Prostate gland (tissue), 2 donors: Measurements from ENCODE around the gene RUNX2. TPM values are rescaled to one million over a fixed set of nuclear protein-coding genes. Genes with fewer than 3 reads are reported as not detected.

Experiments used
- DNase-seq: peaks from one replicate; pipeline ENCODE4 v3.0.0-alpha.2; 2019; ENCODE audit warnings: low spot score
- H3K27ac ChIP-seq, 2 donors: fragments of 200-600 bp; sonication (generic); 2 replicates each; pipeline ENCODE4 v1.5.1; 2017 to 2019
- H3K27me3 ChIP-seq: fragments of 200-600 bp; sonication (generic); replicated peaks from 2 replicates; pipeline ENCODE4 v1.5.1; 2019; ENCODE audit not compliant: insufficient read depth
- H3K36me3 ChIP-seq, 2 donors: fragments of 200-600 bp; sonication (generic); 1 replicate in 1 of 2; 2 replicates in 1 of 2; pipeline versions ENCODE4 v1.5.1 to v1.8.1; 2017 to 2019
- H3K4me1 ChIP-seq: fragments of 200-600 bp; sonication (generic); replicated peaks from 2 replicates; pipeline ENCODE4 v1.5.1; 2019
- H3K4me3 ChIP-seq, 2 donors: fragments of 200-600 bp; sonication (generic); 2 replicates each; pipeline ENCODE4 v1.5.1; 2017 to 2019
- H3K9me3 ChIP-seq: fragments of 200-600 bp; sonication (generic); 2 replicates; pipeline ENCODE4 v1.5.1; 2017
- POLR2A ChIP-seq: fragments of 450-650 bp; IDR thresholded peaks from one replicate; pipeline ENCODE4 v1.6.1; 2016; ENCODE audit warnings: antibody characterized with exemption, mild to moderate bottlenecking
- POLR2AphosphoS5 ChIP-seq: sonication (generic); formaldehyde crosslinking; IDR thresholded peaks from one replicate; pipeline ENCODE4 v1.6.1; 2017; ENCODE audit warnings: antibody characterized with exemption
- WGBS: methylation state at CpG from one replicate; pipeline ENCODE4 v1.1.5; 2018; 5-methylcytosine and 5-hydroxymethylcytosine counted together
- intact Hi-C: fragments of 100-400 bp; cut with DNase I; formaldehyde crosslinking; loops from one replicate; pipeline ENCODE4 v1.14.2; 2022
- total RNA-seq, 2 donors: library from RNA; depleted of rRNA; stranded (reverse); fragments of >200 nt; gene quantifications; one replicate each; pipeline ENCODE4 v1.1.0, GENCODE V29; 2016
- TF ChIP-seq, protein P1 (sequence below), 4 experiments: fragments of 200-600 bp in 2 of 4; fragments of 450-650 bp in 2 of 4; sonication (generic) in 2 of 4; IDR thresholded peaks; 1 replicate in 3 of 4; 2 replicates in 1 of 4; pipeline ENCODE4 v1.5.1; 2016 to 2019; ENCODE audit warnings: antibody characterized with exemption in 4 of 4, mild to moderate bottlenecking in 2 of 4, moderate library complexity in 2 of 4

Gene RUNX2
- total RNA-seq, 2 donors from 2014 or later = 9.2 to 10.7 TPM

- H3K36me3 ChIP-seq = no peaks in the 10 kb centered on the region
- TF ChIP-seq POLR2A = no peak
- TF ChIP-seq, protein P1, sequence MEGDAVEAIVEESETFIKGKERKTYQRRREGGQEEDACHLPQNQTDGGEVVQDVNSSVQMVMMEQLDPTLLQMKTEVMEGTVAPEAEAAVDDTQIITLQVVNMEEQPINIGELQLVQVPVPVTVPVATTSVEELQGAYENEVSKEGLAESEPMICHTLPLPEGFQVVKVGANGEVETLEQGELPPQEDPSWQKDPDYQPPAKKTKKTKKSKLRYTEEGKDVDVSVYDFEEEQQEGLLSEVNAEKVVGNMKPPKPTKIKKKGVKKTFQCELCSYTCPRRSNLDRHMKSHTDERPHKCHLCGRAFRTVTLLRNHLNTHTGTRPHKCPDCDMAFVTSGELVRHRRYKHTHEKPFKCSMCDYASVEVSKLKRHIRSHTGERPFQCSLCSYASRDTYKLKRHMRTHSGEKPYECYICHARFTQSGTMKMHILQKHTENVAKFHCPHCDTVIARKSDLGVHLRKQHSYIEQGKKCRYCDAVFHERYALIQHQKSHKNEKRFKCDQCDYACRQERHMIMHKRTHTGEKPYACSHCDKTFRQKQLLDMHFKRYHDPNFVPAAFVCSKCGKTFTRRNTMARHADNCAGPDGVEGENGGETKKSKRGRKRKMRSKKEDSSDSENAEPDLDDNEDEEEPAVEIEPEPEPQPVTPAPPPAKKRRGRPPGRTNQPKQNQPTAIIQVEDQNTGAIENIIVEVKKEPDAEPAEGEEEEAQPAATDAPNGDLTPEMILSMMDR (IDR thresholded peaks at IDR 0.05) = peak in 1 of 4 experiments; percentile 8
- WGBS = 1% methylated on average over 21 of the region's 21 CpGs
- no peaks in the 10 kb centered on the region for H3K4me1 ChIP-seq
- H3K4me3 ChIP-seq = peak overlapping the region; percentile 82 to 92
- no peaks in the 10 kb centered on the region for H3K9me3 ChIP-seq
- no peaks in the 10 kb centered on the region for H3K27me3 ChIP-seq
- intact Hi-C loops = loop anchor here (5.0 kb wide), 1 partner anchor 720 kb away; no protein-coding TSS in a partner anchor
- peak overlapping the region; percentile 97 for H3K27ac ChIP-seq
- DNase-seq = no peak
Measured at GRCh38 chr6:45377043-45377553, 49.0 kb downstream of the RUNX2 start.

- no peaks in the 10 kb centered on the region for H3K27me3 ChIP-seq
- intact Hi-C loops = loop anchor here (5.0 kb wide), 1 partner anchor 720 kb away; no protein-coding TSS in a partner anchor
- H3K36me3 ChIP-seq = no peaks in the 10 kb centered on the region
- under 1% methylated on average over 52 of the region's 75 CpGs for WGBS
- peak within 1 kb of the TSS; percentile 82 to 92 for H3K4me3 ChIP-seq
- H3K9me3 ChIP-seq = no peaks in the 10 kb centered on the region
- peak within 1 kb of the TSS; percentile 97 for H3K27ac ChIP-seq
- peak; percentile 62 for TF ChIP-seq POLR2AphosphoS5
- TF ChIP-seq, protein P1 (IDR thresholded peaks at IDR 0.05) = peak in 2 of 4 experiments; percentile 32 to 39
- TF ChIP-seq POLR2A = peak; percentile 67
- H3K4me1 ChIP-seq = no peaks in the 10 kb centered on the region
- peak; percentile 86 for DNase-seq
Measured at GRCh38 chr6:45377554-45378333, 49.6 kb downstream of the RUNX2 start, which contains the start of gene SUPT3H. Gene SUPT3H (minus strand): TSS chr6:45377934.

GRCh38 chr6:45378334-45378926, 50.3 kb downstream of the RUNX2 start:
- intact Hi-C loops = loop anchor here (5.0 kb wide), 1 partner anchor 721 kb away; no protein-coding TSS in a partner anchor
- H3K36me3 ChIP-seq = no peaks in the 10 kb centered on the region
- no peaks in the 10 kb centered on the region for H3K4me1 ChIP-seq
- H3K27ac ChIP-seq = peak overlapping the region; percentile 97
- no peaks in the 10 kb centered on the region for H3K27me3 ChIP-seq
- 2% methylated on average over 21 of the region's 21 CpGs for WGBS
- no peaks in the 10 kb centered on the region for H3K9me3 ChIP-seq
- DNase-seq = peak; percentile 19
- no peak for TF ChIP-seq POLR2A
- TF ChIP-seq POLR2AphosphoS5 = peak; percentile 26
- peak overlapping the region; percentile 82 to 92 for H3K4me3 ChIP-seq

GRCh38 chr6:45382391-45382790, 54.3 kb downstream of the RUNX2 start:
- 78% methylated on average over 2 of the region's 2 CpGs for WGBS
- H3K27ac ChIP-seq = no peak overlapping the region
- intact Hi-C loops = no loop called here
- no peaks in the 10 kb centered on the region for H3K4me1 ChIP-seq
- no peak overlapping the region for H3K4me3 ChIP-seq
- no peaks in the 10 kb centered on the region for H3K9me3 ChIP-seq
- TF ChIP-seq, protein P1 (IDR thresholded peaks at IDR 0.05) = no peak
- TF ChIP-seq POLR2A (no peak), POLR2AphosphoS5 (no peak)
- no peaks in the 10 kb centered on the region for H3K27me3 ChIP-seq
- H3K36me3 ChIP-seq = no peaks in the 10 kb centered on the region
- no peak for DNase-seq

- DNase-seq = no peak
- H3K4me3 ChIP-seq = no peak overlapping the region
- no peak overlapping the region for H3K27ac ChIP-seq
- H3K4me1 ChIP-seq = no peaks in the 10 kb centered on the region
- H3K27me3 ChIP-seq = no peaks in the 10 kb centered on the region
- TF ChIP-seq POLR2AphosphoS5 (no peak), POLR2A (no peak)
- TF ChIP-seq, protein P1 (IDR thresholded peaks at IDR 0.05) = no peak
- intact Hi-C loops = no loop called here
- no peaks in the 10 kb centered on the region for H3K36me3 ChIP-seq
- no peaks in the 10 kb centered on the region for H3K9me3 ChIP-seq
- WGBS = 93% methylated on average over 3 of the region's 3 CpGs
Measured at GRCh38 chr6:45386501-45386900, 58.4 kb downstream of the RUNX2 start.
